Activated naive CD8-positive, alpha-beta T cell (primary cell): ENCODE data around the gene BFSP1.
A peak's percentile ranks its signal among the peaks of the same experiment; 100 is the strongest.

ENCODE experiments used
- H3K27ac Mint-ChIP-seq: one replicate; pipeline ENCODE4 v1.8.0; 2021; ENCODE audit warnings: mixed read lengths
- H3K27me3 Mint-ChIP-seq: one replicate; pipeline ENCODE4 v1.8.0; 2021; ENCODE audit warnings: mixed read lengths
- H3K36me3 Mint-ChIP-seq: one replicate; pipeline ENCODE4 v1.8.0; 2021; ENCODE audit warnings: mixed read lengths
- H3K4me1 Mint-ChIP-seq: one replicate; pipeline ENCODE4 v1.8.0; 2021; ENCODE audit warnings: low read depth, mixed read lengths
- H3K4me3 Mint-ChIP-seq: one replicate; pipeline ENCODE4 v1.8.0; 2021; ENCODE audit warnings: mild to moderate bottlenecking, mixed read lengths
- H3K9me3 Mint-ChIP-seq: one replicate; pipeline ENCODE4 v1.8.0; 2021; ENCODE audit warnings: low read depth, mixed read lengths

The BFSP1 gene

DNA sequence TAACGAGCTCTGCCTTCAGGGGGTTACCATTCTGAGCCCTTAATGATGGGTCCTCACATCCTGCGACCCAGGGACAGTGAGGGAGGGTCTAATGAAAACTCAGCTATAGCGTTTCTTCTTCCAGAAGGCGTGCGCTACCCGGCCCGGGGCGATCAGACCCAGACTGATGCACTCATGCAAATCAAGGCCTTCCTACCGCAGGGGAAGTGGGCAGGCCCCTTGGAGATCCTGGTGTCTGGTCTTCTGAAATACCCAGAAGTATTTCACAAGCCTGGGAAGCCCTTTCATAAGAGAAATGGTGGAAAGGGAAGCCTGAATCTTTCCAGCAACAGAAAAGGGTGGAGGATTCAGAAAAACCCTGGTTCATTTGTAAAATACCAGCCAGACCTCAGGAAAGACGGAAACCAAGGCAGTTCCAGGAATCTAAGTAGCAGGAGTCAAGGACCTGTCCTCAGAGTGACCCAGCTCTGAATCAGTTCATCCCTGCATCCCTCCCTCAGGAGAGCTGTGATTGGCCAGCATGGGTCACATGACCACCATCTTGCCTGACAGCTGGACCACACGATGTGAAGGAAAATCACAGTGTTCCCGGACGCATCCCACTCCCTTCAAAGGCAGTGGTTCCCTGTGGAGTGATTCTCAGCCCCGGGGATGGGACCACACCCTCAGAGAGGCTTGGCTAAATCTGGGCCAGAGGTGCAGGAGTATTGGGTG lies 12.7 kb downstream of the BFSP1 start:
- no peak overlapping the region for H3K4me3 Mint-ChIP-seq
- H3K27ac Mint-ChIP-seq = no peak overlapping the region
- H3K27me3 Mint-ChIP-seq = peaks cover 2% of the 10 kb centered on the region
- no peaks in the 10 kb centered on the region for H3K36me3 Mint-ChIP-seq
- no peaks in the 10 kb centered on the region for H3K9me3 Mint-ChIP-seq
- H3K4me1 Mint-ChIP-seq = peaks cover 2% of the 10 kb centered on the region

DNA sequence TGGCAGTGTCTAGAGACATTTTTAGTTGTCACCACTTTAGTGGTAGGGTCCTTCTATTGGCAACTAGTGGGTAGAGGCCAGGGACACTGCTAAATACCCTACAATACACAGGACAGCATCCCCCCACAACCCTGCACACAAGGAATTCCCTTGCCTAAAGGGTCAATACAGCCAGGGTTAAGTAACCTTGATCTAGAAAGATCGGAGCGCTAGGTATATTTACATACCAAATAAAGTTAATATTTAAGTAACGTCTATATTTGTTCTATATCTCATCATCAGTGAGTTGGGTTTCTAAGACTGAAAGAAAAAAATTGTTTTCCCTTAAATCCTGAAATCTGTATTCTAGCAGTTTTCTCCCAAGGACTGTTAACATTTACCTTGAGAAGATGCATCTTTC lies 16.1 kb downstream of the BFSP1 start:
- no peaks in the 10 kb centered on the region for H3K9me3 Mint-ChIP-seq
- H3K4me1 Mint-ChIP-seq = peaks cover 8% of the 10 kb centered on the region
- H3K4me3 Mint-ChIP-seq = no peak overlapping the region
- no peak overlapping the region for H3K27ac Mint-ChIP-seq
- H3K27me3 Mint-ChIP-seq = peaks cover 2% of the 10 kb centered on the region
- no peaks in the 10 kb centered on the region for H3K36me3 Mint-ChIP-seq

DNA sequence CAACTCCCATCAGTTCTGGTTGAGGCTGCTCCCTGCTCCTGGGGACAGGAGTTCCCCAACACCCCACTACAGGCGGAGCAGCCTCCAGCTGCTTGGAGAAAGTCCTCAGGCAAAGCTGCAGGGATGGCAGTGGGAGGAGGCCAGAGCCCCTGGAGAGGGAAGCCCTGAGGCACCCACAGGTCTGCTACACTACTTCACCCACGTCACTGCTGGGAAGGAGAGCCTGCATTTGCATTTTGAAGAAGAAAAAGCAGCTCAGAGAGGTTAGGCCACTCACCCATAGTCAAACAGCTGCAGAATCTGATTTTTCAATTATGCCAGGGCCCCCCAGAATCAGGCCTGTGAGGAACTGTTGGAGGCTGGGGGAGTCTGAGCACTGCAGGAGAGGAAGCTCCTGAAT lies 17.2 kb downstream of the BFSP1 start:
- Mint-ChIP-seq H3K36me3 (no peaks in the 10 kb centered on the region), H3K9me3 (no peaks in the 10 kb centered on the region), H3K4me1 (peaks cover 8% of the 10 kb centered on the region), H3K27ac (no peak overlapping the region), H3K4me3 (no peak overlapping the region), H3K27me3 (peaks cover 2% of the 10 kb centered on the region)

DNA sequence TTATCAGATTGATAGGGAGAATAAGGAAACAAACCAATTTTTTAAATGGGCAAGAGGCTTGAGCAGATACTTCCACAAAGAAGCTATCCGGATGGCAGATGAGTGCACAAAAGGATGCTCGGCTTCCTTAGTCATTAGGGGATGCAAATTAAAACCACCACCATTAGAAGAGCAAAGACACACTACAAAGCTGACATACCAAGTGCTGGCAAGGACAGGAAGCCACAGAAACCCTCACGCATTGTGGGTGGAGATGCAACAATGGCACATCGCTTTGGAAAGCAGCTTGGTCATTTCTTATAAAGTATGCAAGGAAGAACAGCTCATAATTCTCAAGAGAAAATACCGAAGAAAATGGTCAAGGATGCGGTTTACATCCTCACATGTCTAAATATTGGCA lies 19.8 kb downstream of the BFSP1 start:
- Mint-ChIP-seq H3K27me3 (no peaks in the 10 kb centered on the region), H3K4me3 (no peak overlapping the region)

DNA sequence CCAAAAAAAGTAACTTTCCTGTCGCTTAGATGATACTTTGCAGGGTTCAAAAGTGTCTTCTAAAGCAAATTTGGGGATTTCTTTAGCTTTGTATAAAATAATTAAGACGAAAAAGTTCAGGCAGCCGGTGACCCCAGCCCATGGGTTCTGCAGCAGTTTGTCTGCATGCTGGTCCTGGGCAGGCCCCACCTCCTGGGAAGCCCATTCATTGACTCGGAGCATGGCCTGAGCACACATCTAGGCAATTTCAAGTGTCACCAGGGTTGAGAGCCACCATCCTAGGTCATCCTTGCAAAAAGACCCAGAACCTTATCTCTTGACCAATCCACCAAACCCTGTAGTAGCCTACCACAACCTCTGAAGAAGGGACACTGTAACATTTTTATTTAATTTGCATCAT lies 20.6 kb downstream of the BFSP1 start:
- H3K4me1 Mint-ChIP-seq = peaks cover 21% of the 10 kb centered on the region
- no peak overlapping the region for H3K4me3 Mint-ChIP-seq
- H3K27ac Mint-ChIP-seq = no peak overlapping the region
- H3K9me3 Mint-ChIP-seq = no peaks in the 10 kb centered on the region
- no peaks in the 10 kb centered on the region for H3K36me3 Mint-ChIP-seq
- H3K27me3 Mint-ChIP-seq = no peaks in the 10 kb centered on the region

More for the DNA sequence above, 19.8 kb downstream of the BFSP1 start:
- H3K4me1 Mint-ChIP-seq = peaks cover 14% of the 10 kb centered on the region
- H3K27ac Mint-ChIP-seq = no peak overlapping the region
- H3K9me3 Mint-ChIP-seq = no peaks in the 10 kb centered on the region
- H3K36me3 Mint-ChIP-seq = no peaks in the 10 kb centered on the region

DNA sequence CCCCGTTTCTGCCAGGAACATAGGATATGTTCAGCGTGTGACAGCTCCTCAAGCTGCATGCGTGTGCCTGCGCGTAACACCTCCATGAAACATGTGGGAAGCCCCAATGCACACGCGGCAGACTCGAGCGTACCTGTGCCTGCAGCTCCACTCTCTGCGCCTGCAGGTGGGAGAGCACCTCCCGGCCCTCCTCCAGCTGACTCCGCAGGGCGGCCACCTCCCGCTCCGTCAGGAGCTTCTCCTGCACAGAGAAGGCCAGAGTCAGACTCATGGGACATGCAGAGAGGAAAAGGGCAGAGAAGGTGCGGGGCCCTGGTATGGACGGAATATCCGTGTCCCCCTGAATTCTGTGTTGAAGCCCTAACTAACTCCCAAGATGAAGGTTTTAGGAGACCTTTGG lies 22.4 kb downstream of the BFSP1 start:
- no peaks in the 10 kb centered on the region for H3K9me3 Mint-ChIP-seq
- H3K4me3 Mint-ChIP-seq = no peak overlapping the region
- H3K27me3 Mint-ChIP-seq = no peaks in the 10 kb centered on the region
- H3K27ac Mint-ChIP-seq = no peak overlapping the region
- H3K36me3 Mint-ChIP-seq = no peaks in the 10 kb centered on the region
- peaks cover 31% of the 10 kb centered on the region for H3K4me1 Mint-ChIP-seq

DNA sequence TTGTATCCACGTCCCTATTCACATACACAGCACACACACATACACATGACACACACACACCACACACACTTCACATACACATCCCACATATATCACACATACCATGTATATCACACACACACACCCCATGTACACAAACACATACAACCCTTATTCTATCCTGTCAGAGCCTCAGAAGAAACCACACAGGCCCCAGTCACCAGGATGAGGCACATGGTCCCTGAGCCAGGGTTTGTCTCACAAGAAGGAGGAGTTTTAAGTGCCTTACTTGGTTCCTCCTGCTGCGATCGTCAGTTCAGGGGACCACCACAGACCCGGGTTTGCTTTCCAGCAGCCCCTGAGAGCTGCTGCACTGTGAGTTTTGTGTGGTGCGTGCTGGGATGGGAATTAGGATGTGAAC lies 23.6 kb downstream of the BFSP1 start:
- Mint-ChIP-seq H3K4me1 (peaks cover 31% of the 10 kb centered on the region), H3K4me3 (no peak overlapping the region), H3K9me3 (no peaks in the 10 kb centered on the region), H3K36me3 (no peaks in the 10 kb centered on the region), H3K27me3 (no peaks in the 10 kb centered on the region), H3K27ac (no peak overlapping the region)

DNA sequence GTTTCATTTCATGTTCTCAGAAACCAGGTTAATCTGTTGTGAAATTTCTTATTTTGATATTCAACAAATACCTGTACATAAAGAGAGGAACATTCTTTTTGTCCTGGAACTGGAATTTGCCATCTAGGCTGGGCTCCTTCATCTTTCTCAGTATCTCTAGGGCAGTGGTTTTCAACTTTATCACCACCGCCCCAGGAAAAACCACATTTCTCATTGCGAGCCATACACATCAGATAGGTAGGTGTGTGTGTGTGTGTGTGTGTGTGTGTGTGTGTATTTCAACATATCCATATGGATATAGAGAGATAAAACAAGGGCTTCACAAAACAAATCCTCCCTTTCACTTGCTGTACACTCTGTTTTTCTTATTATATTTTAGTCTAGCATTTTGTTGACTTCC lies 24.1 kb downstream of the BFSP1 start:
- H3K27me3 Mint-ChIP-seq = no peaks in the 10 kb centered on the region
- H3K27ac Mint-ChIP-seq = no peak overlapping the region
- no peak overlapping the region for H3K4me3 Mint-ChIP-seq
- H3K9me3 Mint-ChIP-seq = no peaks in the 10 kb centered on the region
- no peaks in the 10 kb centered on the region for H3K36me3 Mint-ChIP-seq
- peaks cover 31% of the 10 kb centered on the region for H3K4me1 Mint-ChIP-seq

DNA sequence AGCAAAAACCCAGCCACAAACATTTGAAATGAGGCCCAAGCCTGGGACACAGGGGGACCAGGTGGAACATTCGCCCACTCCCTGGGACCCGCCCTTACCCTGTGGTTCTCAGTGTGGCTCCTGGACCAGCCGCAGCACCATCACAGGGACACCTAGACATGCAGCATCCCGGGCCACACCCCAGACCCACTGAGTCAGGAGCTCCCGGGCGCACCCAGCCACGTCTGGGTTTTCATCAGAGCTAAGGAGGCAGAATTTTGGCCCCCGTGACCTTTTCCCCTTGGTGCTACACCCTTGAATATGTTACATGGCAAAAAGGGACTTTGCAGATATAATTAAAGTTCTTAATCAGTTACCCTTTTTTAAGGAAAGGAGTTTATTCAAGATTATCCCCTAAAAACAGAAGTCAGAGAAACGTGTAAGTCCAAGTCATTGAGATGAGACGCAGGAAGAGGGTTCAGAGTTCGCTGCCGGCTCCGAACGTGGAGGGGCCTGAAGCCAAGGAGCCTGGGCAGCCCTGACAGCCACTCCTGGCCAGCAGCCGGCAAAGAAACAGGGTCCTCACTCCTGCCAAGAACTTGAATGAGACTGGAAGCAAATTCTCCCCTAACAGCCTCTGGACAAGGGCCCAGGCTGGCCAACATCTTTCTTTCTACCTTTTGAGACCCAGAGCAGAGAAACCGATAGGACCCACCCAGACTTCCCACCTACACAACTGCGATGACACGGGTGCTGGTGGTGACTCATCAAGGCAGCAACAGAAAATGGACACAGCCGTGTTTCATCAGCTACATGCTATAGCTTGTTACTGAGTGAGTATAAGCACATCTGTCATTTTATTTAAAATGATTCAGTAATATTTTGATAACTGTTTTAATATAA lies 25.3 kb downstream of the BFSP1 start:
- Mint-ChIP-seq H3K27me3 (no peaks in the 10 kb centered on the region), H3K36me3 (no peaks in the 10 kb centered on the region), H3K4me1 (peaks cover 24% of the 10 kb centered on the region), H3K9me3 (no peaks in the 10 kb centered on the region), H3K4me3 (peak overlapping the region; percentile 87), H3K27ac (peak overlapping the region; percentile 68)

DNA sequence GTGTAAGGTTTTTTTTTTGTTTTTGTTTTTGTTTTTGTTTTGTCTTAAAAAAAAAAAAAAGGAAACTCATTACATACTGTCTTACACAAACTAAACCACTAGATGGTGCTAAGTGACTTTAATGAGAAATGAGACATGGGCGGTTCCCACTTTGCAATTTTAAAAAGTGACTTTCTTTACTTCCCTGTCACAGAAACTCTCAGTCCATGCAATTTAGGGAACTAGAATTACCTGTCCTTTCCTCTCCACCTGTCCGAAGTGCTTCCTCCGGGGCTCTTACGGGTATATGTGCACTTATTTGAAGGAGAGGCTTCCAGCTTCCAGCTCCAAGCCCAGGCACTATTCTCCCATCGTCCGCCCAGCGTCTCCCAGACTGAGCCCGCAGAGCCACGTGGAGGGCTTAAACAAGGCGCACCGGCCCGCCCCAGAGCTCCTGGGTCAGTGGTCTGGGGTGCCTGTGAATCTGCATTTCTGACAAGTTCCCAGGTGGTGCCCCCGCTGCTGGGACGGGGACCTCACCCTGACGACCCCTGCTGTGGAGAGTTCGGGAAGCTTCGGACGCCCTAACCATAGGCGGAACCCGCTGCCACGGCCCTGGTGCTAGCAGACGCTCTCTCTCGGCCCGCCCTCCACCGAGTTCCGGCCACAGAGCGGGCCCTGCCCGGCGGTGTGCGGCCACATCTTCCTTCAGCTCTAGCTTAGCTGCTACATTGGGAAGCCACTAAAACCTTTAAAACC lies 26.1 kb downstream of the BFSP1 start:
- Mint-ChIP-seq H3K27me3 (no peaks in the 10 kb centered on the region), H3K36me3 (no peaks in the 10 kb centered on the region), H3K4me3 (peak overlapping the region; percentile 87), H3K4me1 (peaks cover 24% of the 10 kb centered on the region), H3K27ac (peak overlapping the region; percentile 68), H3K9me3 (no peaks in the 10 kb centered on the region)

DNA sequence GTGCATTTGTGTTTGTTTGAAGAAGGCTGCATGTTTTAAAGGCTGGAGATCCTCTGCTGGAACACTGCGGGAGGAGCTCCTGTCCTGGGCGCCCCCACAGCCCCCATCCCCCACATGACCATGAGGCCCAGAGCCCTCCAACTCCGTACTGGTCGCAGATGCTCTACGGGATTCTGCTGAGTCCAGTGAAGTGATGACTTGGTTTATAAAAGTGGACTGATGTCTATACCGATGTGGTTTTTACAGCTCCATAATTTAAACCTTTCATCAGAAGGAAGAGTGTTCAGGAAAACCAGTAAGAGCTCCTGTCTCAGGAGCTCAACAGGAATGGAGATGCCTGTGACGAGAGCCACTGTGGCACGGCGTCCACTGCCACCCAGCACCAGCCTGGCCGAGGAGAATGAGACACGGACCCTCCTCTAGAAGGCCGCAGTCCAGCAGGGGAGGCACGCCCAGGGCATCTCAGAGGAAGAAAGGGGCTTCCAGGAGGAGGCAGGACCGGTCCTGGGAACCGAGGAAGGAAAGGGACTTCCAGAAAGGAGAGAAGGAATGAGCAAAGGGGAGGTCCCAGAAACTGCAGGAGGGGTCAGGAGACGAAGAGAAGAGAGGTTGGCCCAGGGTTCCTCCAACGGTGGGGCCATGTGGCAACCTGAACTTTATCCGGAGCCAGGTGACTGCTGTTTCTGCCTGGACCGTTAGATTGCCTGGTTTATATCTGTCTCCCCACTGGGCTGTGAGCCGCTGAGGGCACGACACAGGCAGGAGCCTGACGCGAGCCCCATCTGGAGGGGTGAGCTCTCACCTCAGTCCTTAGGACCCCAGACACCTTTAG lies 26.9 kb downstream of the BFSP1 start:
- no peaks in the 10 kb centered on the region for H3K9me3 Mint-ChIP-seq
- H3K27ac Mint-ChIP-seq = no peak overlapping the region
- peaks cover 24% of the 10 kb centered on the region for H3K4me1 Mint-ChIP-seq
- H3K27me3 Mint-ChIP-seq = no peaks in the 10 kb centered on the region
- H3K4me3 Mint-ChIP-seq = peak overlapping the region; percentile 87
- no peaks in the 10 kb centered on the region for H3K36me3 Mint-ChIP-seq

DNA sequence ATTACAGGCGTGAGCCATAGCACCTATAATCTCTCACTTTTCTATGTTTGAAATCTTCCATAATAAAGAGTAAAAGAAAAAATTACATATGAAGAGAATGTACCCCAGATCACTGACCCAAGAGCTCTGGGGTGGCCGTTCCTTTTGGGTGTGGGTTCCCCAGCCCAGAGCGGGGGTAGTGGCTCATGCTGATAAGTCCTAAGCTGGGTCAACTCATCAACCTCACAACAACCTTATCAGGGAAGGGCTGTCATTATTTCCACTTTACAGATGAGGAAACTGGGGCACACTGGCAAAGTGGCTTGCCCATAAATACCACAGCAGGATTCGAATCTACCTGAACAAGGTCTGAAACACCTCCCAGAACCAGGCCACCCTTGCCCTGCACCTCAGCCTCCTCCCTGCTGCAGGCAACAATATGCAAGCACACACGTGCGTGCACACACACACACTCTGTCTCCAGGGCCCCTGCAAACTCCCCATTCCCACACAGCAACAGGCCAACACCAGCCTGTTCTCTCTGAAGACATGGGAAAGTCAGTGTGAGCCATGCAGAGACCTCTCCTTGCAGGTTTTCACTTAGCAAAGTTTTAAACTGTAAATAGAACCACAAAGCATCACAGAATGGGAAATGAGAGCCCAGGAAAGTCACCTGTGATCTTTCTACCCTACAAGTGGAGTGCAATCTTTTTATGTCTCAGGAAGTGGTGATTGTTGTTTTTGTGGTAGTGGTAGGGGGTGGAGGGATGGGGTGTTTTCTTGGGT lies 27.7 kb downstream of the BFSP1 start:
- no peak overlapping the region for H3K27ac Mint-ChIP-seq
- no peaks in the 10 kb centered on the region for H3K36me3 Mint-ChIP-seq
- H3K27me3 Mint-ChIP-seq = no peaks in the 10 kb centered on the region
- no peaks in the 10 kb centered on the region for H3K9me3 Mint-ChIP-seq
- peaks cover 24% of the 10 kb centered on the region for H3K4me1 Mint-ChIP-seq
- H3K4me3 Mint-ChIP-seq = no peak overlapping the region

DNA sequence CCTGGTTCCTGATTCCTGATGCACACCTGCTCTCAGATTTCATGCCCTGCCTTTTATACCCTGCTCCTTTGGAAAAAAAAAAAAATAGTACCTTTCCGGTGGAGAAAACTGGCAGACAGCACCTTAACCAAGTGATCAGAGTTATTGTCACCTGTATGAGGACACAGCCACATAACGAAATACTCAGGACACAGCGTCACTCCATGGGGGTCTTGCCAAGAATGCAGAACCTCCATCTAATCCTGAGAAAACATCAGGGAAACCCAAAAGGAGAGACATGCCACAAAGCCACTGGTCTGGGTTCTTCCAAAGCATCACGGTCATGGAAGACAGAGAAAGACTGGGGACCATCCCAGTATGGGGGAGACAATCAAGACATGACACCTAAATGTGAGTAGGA lies 29.1 kb downstream of the BFSP1 start:
- no peaks in the 10 kb centered on the region for H3K36me3 Mint-ChIP-seq
- no peak overlapping the region for H3K27ac Mint-ChIP-seq
- no peaks in the 10 kb centered on the region for H3K9me3 Mint-ChIP-seq
- H3K4me1 Mint-ChIP-seq = peaks cover 20% of the 10 kb centered on the region
- H3K4me3 Mint-ChIP-seq = no peak overlapping the region
- H3K27me3 Mint-ChIP-seq = no peaks in the 10 kb centered on the region

DNA sequence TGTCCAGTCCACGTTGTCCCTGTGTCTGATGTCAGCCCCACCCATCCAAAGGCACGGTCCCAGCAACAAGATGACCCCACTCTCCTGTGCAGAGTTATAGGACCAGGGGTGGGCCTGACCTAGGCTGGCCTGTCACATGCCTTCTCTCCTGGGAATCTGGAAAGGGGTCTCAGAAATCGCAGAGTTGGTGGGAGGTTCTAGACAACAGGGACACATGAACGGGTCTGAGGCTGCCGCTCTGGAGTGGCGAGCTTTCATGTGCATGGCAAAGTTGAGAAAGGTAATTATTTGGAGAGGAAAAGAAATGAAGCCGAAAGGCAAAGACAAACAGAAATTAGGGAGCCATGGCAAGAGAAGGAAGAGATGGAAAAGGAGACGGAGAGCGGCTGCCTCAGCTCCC lies 29.5 kb downstream of the BFSP1 start:
- Mint-ChIP-seq H3K27ac (no peak overlapping the region), H3K4me1 (peaks cover 18% of the 10 kb centered on the region), H3K27me3 (no peaks in the 10 kb centered on the region), H3K4me3 (no peak overlapping the region), H3K9me3 (no peaks in the 10 kb centered on the region), H3K36me3 (no peaks in the 10 kb centered on the region)
